ENCODE measurements around the gene ADGRD1.

DNA sequence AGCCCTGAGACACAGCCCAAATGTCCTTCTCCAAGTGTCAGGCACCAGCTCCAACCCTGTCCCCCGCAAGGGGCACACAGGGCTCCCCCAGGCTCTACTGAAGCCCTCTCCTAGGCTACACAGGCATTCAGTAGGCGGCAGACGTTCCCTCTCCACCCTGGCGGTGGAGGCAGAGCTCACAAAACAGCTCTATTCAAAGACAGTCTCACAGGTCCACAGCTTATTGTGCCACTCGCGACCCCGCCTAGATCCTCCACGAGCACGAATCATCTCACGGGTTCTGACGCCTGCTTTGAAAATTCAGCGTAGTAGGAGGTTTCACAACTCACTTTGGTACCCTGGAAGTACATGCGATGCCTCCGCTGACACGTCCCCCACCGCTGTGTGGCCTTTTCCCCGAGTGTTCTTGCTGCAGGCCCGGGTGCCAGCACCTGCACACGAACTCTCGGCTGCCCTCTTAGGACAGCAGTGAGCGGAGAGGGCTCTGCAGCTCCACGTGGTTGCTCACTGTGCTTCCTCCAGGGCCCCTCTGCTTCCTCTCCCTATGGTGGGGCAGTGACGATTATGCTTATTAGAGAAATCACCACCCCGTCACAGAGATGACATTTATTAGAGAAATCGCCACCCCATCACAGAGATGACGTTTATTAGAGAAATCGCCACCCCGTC is 78.5 kb downstream of the ADGRD1 start:
- TF ChIP-seq REST (IDR thresholded peaks at IDR 0.05; ENCODE audit: insufficient replicate concordance, low read depth) (no peak), CTCF (IDR thresholded peaks at IDR 0.05; ENCODE audit: insufficient read depth, low read length) (no peak), POLR2AphosphoS5 (IDR thresholded peaks at IDR 0.05; ENCODE audit: low read depth) (no peak), GABPA (IDR thresholded peaks at IDR 0.05; ENCODE audit: low read depth) (no peak), SPI1 (IDR thresholded peaks at IDR 0.05; ENCODE audit: borderline replicate concordance, low read depth) (no peak)
